Measurements from ENCODE around the gene ATRAID. TPM values are rescaled to one million over a fixed set of nuclear protein-coding genes. Genes with fewer than 3 reads are reported as not detected.

The ATRAID gene
- total RNA-seq, 1 donor = 166 TPM

- no peak for DNase-seq (ENCODE audit: low read depth)
- no peak for TF ChIP-seq CTCF (IDR thresholded peaks at IDR 0.05; ENCODE audit: insufficient read depth, low read depth, low read length)
Measured at GRCh38 chr2:27243391-27244130, 31.7 kb downstream of the ATRAID start.

GRCh38 chr2:27245116-27245515, 33.3 kb downstream of the ATRAID start:
- TF ChIP-seq CTCF (IDR thresholded peaks at IDR 0.05; ENCODE audit: insufficient read depth, low read depth, low read length) = no peak
- DNase-seq (ENCODE audit: low read depth) = no peak
- H3K4me3 ChIP-seq (ENCODE audit: low read depth, low read length) = no peak overlapping the region

More at GRCh38 chr2:27243391-27244130, 31.7 kb downstream of the ATRAID start:
- no peak overlapping the region for H3K4me3 ChIP-seq (ENCODE audit: low read depth, low read length)

- no peak for DNase-seq (ENCODE audit: low read depth)
- TF ChIP-seq CTCF (IDR thresholded peaks at IDR 0.05; ENCODE audit: insufficient read depth, low read depth, low read length) = no peak
Measured at GRCh38 chr2:27245626-27246025, 33.8 kb downstream of the ATRAID start.

GRCh38 chr2:27247893-27248292, 36.1 kb downstream of the ATRAID start:
- no peak for TF ChIP-seq CTCF (IDR thresholded peaks at IDR 0.05; ENCODE audit: insufficient read depth, low read depth, low read length)
- no peak overlapping the region for H3K4me3 ChIP-seq (ENCODE audit: low read depth, low read length)
- DNase-seq (ENCODE audit: low read depth) = no peak

More at GRCh38 chr2:27245626-27246025, 33.8 kb downstream of the ATRAID start:
- no peak overlapping the region for H3K4me3 ChIP-seq (ENCODE audit: low read depth, low read length)

GRCh38 chr2:27249159-27249890, 37.5 kb downstream of the ATRAID start:
- no peak for DNase-seq (ENCODE audit: low read depth)
- no peak overlapping the region for H3K4me3 ChIP-seq (ENCODE audit: low read depth, low read length)
- no peak for TF ChIP-seq CTCF (IDR thresholded peaks at IDR 0.05; ENCODE audit: insufficient read depth, low read depth, low read length)

- TF ChIP-seq CTCF (IDR thresholded peaks at IDR 0.05; ENCODE audit: insufficient read depth, low read depth, low read length) = peak; percentile 81
- no peak overlapping the region for H3K4me3 ChIP-seq (ENCODE audit: low read depth, low read length)
- peak; percentile 57 for DNase-seq (ENCODE audit: low read depth)
Measured at GRCh38 chr2:27249891-27250651, 38.2 kb downstream of the ATRAID start.
